22Rv1 (cell line): ENCODE data around the gene PMEL.
"Not testable (repeated sequence)": the region's sequence is repeated elsewhere in the genome, so short reads cannot be mapped to it uniquely, and the experiment has no call there.

Experiments
- H3K27ac ChIP-seq: fragments of 450-650 bp; 2 replicates; pipeline ENCODE4 v1.5.1; 2017
- ZFX ChIP-seq: fragments of 450-650 bp; IDR thresholded peaks from 2 replicates; pipeline ENCODE4 v1.6.1; 2017; ENCODE audit warnings: antibody characterized with exemption, borderline replicate concordance
- TF ChIP-seq, protein P1 (sequence below): fragments of 450-650 bp; IDR thresholded peaks from 2 replicates; pipeline ENCODE4 v1.5.1; 2017; ENCODE audit warnings: mild to moderate bottlenecking

PMEL gene

DNA sequence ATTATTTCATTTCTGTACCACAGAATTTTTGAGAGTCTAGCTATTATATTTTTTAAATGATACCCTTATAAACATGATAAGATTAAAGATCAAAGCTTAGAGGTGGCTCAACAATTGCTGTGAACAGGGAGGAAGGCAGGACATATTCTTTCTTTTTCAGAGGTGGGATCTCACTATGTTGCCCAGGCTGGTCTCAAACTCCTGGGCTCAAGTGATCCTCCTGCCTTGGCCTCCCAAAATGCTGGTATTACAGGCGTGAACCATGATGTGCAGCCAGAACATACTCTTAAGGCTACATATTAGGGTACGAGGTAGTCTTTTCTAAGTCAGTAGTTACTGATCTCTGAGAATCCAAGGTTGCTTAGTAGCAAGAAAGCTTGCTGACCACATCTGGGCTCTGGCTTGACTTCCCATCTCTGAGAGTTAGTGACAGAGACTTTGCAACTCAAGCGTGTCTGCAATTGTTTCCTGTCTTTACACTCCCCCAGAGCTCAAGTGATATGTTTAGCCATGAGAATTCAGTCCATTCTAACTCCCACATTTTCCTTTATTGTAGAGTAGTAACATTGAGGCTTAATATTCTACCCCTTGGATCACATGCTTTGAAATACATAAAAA lies 16.6 kb upstream of the PMEL start:
- TF ChIP-seq, protein P1, sequence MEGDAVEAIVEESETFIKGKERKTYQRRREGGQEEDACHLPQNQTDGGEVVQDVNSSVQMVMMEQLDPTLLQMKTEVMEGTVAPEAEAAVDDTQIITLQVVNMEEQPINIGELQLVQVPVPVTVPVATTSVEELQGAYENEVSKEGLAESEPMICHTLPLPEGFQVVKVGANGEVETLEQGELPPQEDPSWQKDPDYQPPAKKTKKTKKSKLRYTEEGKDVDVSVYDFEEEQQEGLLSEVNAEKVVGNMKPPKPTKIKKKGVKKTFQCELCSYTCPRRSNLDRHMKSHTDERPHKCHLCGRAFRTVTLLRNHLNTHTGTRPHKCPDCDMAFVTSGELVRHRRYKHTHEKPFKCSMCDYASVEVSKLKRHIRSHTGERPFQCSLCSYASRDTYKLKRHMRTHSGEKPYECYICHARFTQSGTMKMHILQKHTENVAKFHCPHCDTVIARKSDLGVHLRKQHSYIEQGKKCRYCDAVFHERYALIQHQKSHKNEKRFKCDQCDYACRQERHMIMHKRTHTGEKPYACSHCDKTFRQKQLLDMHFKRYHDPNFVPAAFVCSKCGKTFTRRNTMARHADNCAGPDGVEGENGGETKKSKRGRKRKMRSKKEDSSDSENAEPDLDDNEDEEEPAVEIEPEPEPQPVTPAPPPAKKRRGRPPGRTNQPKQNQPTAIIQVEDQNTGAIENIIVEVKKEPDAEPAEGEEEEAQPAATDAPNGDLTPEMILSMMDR, result no peak
- TF ChIP-seq ZFX, result no peak
- no peak overlapping the region for H3K27ac ChIP-seq

DNA sequence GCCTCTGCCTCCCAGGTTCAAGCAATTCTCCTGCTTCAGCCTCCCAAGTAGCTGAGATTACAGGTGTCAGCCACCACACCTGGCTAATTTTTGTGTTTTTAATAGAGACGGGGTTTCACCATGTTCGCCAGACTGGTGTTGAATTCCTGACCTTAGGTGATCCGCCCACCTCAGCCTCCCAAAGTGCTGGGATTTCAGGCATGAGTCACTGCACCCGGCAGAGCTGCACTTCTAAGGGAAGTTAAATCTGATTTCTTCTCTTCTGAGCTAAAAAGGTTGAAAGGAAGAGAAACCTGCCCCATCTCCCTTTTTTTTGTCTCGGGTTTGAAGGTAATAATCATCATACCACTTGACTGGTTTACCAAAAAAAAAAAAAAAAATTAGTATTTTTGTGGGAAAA lies 16.0 kb upstream of the PMEL start:
- not testable (repeated sequence) for H3K27ac ChIP-seq

DNA sequence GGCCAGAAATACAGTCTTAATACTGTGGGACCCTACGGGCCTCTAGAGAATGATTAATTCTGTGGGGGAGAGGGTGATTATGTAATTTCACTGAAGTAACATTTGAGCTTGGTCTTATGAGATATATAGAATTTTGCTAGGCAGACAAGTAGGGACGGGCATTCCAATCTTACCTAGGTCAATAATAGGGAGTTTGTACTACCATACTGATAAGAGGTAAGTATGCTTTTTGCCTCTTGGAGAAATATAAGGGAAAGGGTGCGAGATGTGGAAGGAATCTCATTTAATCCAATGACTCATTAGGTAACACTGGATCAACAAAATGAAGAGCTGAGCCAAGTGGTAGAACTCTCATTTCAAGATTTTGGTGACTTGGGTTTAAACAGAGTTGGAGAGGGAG lies 13.2 kb upstream of the PMEL start:
- H3K27ac ChIP-seq, result no peak overlapping the region
- TF ChIP-seq, protein P1, result no peak
- no peak for TF ChIP-seq ZFX

DNA sequence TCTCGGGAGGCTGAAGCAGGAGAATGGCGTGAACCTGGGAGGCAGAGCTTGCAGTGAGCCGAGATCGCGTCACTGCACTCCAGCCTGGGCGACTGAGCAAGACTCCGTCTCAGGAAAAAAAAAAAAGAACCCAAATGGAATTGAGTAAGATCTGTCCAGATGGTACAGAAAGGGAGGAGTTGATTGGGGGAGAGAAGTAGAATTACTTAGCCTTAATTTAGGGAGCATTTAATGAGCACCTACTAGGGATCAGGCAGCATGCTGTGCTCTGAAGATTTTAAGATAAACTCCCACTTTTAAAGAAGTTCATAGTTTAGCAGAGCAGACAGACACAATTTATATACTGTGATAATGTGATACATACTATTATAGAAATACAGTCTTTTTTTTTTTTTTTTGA lies 12.6 kb upstream of the PMEL start:
- H3K27ac ChIP-seq, result no peak overlapping the region
- TF ChIP-seq ZFX, result no peak
- TF ChIP-seq, protein P1, result no peak

DNA sequence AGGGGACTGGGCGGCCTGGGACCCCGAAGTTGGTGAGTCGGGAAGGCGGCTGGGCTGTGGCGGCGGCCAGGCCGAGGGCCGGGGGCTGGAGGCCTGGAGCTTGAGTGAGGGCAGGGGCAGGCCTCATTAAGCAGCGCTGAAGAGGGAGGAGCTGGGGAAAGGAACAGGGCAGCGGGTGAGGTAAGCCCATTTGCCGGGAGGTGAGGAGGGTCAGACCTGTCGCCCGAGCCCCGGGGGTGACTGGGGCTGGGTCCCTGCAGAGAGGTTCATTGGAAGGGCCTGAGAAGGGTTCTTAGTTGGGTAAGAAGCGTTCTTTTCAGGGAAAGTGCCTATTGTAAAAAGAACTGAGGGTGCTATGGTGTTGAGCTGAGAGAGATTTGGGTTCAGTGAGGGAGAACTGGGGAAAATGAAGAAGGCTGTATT lies 8.5 kb upstream of the PMEL start:
- peak overlapping the region; percentile 89 for H3K27ac ChIP-seq
- TF ChIP-seq ZFX, result no peak
- TF ChIP-seq, protein P1, result no peak

DNA sequence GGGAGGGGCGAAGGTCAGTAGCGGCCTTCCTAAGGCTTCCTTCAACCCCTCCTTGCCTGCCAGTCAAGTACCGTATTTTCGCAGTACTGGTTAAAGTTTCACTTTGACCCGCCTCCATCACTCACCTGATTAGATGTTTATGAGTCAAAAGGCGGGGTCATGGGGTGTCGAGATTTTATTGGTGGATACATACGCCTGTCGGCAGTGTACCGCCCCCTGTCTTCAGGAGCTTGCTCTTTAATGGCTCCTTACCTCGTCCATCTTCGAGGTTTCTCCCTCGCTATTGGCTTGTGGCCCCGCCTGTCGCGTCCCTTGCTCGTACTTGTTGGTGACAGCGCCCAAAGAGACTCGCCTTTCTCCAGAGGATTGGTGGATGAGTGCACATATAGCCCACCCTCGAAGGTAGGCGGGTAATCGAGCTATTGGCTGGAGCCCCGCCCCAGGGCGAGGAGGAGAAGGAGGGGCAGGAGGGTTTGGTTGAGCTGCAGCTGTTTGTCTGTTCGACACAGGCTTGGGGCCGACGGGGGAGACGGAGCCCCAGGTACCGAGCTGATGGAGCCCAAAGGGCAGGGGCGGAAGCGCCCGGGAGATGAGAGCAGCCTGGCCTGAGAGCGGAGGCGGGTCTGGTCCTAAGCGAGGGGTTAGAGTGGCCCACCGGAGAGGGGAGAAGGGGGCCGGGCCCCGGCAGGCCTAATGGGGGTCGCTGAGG lies 7.9 kb upstream of the PMEL start, which contains the start of gene RAB5B:
TSS of gene RAB5B (plus strand) at position 480 of the 709 bp plus-strand sequence. CDS start 12,883 bp downstream, outside the sequence.
- TF ChIP-seq, protein P1, result no peak
- no peak for TF ChIP-seq ZFX
- H3K27ac ChIP-seq, result peak within 1 kb of the TSS; percentile 89

DNA sequence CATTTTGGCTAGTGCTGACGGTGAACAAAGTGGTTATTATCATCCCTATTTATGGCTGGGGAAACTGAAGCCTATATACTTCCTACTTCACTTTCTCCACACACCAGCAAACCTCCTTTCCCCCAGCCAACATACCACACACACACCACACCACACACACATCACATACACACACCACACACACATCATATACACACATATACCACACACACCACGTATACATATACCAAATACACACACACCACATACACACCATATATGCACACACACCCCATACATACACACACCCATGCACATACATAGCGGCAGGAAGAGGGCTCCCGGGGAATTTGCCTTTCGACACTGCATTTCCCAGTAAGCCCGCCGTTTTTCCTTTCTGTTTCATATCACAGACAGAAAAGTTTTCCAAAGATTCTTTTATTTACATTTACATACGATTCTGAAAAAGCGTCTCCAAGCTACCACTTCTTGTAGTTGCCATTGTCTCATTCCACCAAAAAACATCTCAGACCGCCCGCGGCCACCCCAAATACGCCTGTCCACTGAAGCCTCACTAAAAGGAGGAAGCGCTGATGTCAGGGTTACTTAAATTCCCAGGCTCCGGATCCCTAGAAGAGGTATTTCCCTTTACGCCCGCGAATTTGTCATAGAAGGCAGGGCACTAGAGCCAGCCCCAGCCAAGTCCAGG lies 7.2 kb upstream of the PMEL start:
- H3K27ac ChIP-seq, result peak overlapping the region; percentile 89
- TF ChIP-seq, protein P1, result no peak
- TF ChIP-seq ZFX, result no peak
